MM.1S (cell line): ENCODE data around the gene CREB3L2.
"Not testable (repeated sequence)": the region's sequence is repeated elsewhere in the genome, so short reads cannot be mapped to it uniquely, and the experiment has no call there.

Source experiments
- DNase-seq: peaks from one replicate; pipeline ENCODE4 v3.0.0-alpha.2; 2015
- H2AFZ ChIP-seq: fragments of 300-600 bp; sonication (generic); 2 replicates; pipeline ENCODE4 v1.6.0; 2016; ENCODE audit warnings: antibody characterized with exemption, low read length
- H3F3A ChIP-seq: fragments of 300-600 bp; sonication (generic); 2 replicates; pipeline ENCODE4 v1.6.1; 2016; ENCODE audit warnings: mild to moderate bottlenecking, antibody characterized with exemption, low read length, moderate library complexity, mixed read lengths; ENCODE audit not compliant: insufficient read depth
- H3K27ac ChIP-seq: fragments of 300-600 bp; sonication (generic); 2 replicates; pipeline ENCODE4 v1.5.1; 2016; ENCODE audit warnings: mild to moderate bottlenecking, low read length
- H3K27me3 ChIP-seq: fragments of 300-600 bp; sonication (generic); replicated peaks from 2 replicates; pipeline ENCODE4 v1.6.0; 2016; ENCODE audit warnings: low read length; ENCODE audit not compliant: insufficient read depth
- H3K36me3 ChIP-seq: fragments of 300-600 bp; sonication (generic); replicated peaks from 2 replicates; pipeline ENCODE4 v1.6.1; 2016; ENCODE audit warnings: mild to moderate bottlenecking, low read length, mixed read lengths; ENCODE audit not compliant: insufficient read depth
- H3K4me1 ChIP-seq: fragments of 300-600 bp; sonication (generic); 2 replicates; pipeline ENCODE4 v1.6.1; 2016; ENCODE audit warnings: low read length, mixed read lengths
- H3K4me2 ChIP-seq: fragments of 300-600 bp; sonication (generic); 2 replicates; pipeline ENCODE4 v1.6.0; 2016; ENCODE audit warnings: low read depth, low read length
- H3K4me3 ChIP-seq: fragments of 300-600 bp; sonication (generic); 2 replicates; pipeline ENCODE4 v1.5.1; 2016; ENCODE audit warnings: low read length, mixed read lengths
- H3K79me2 ChIP-seq: fragments of 300-600 bp; sonication (generic); 2 replicates; pipeline ENCODE4 v1.6.1; 2016; ENCODE audit warnings: mixed run types, low read length, mixed read lengths
- H3K9ac ChIP-seq: fragments of 300-600 bp; sonication (generic); 2 replicates; pipeline ENCODE4 v1.6.1; 2016; ENCODE audit warnings: low read length, mixed read lengths
- H3K9me2 ChIP-seq: fragments of 300-600 bp; sonication (generic); replicated peaks from 2 replicates; pipeline ENCODE4 v1.6.1; 2016; ENCODE audit warnings: mild to moderate bottlenecking, low read length, mixed read lengths; ENCODE audit not compliant: insufficient read depth
- H3K9me3 ChIP-seq: fragments of 300-600 bp; sonication (generic); replicated peaks from 2 replicates; pipeline ENCODE4 v1.6.1; 2016; ENCODE audit warnings: mild to moderate bottlenecking, low read length, mixed read lengths; ENCODE audit not compliant: insufficient read depth
- H4K20me1 ChIP-seq: fragments of 300-600 bp; sonication (generic); 2 replicates; pipeline ENCODE4 v1.6.1; 2016; ENCODE audit warnings: mild to moderate bottlenecking, low read length, moderate library complexity, mixed read lengths; ENCODE audit not compliant: insufficient read depth
- EZH2 ChIP-seq: fragments of 300-600 bp; sonication (generic); optimal IDR thresholded peaks from 2 replicates; pipeline ENCODE3; 2017; ENCODE audit warnings: low read depth, mild to moderate bottlenecking, antibody characterized with exemption, low read length, mixed read lengths
- EZH2phosphoT487 ChIP-seq: fragments of 300-600 bp; sonication (generic); IDR thresholded peaks from 2 replicates; pipeline ENCODE4 v1.6.1; 2018; ENCODE audit warnings: antibody characterized with exemption, low read length
- TF ChIP-seq, protein P1 (sequence below): fragments of 300-600 bp; sonication (generic); IDR thresholded peaks from 2 replicates; pipeline ENCODE4 v1.5.1; 2016; ENCODE audit warnings: antibody characterized with exemption, low read length, mixed read lengths

Gene CREB3L2

GRCh38 chr7:137909042-137909441, 92.8 kb downstream of the CREB3L2 start:
- H3K36me3 ChIP-seq: peaks cover 16% of the 10 kb centered on the region; the same call in 1 of the 2 replicates
- H3K4me2 ChIP-seq: no peak overlapping the region
- no peaks in the 10 kb centered on the region for H4K20me1 ChIP-seq
- no peaks in the 10 kb centered on the region for H3K9me2 ChIP-seq
- no peak overlapping the region for H3K4me3 ChIP-seq
- TF ChIP-seq EZH2 (no peak), EZH2phosphoT487 (no peak)
- TF ChIP-seq, protein P1, sequence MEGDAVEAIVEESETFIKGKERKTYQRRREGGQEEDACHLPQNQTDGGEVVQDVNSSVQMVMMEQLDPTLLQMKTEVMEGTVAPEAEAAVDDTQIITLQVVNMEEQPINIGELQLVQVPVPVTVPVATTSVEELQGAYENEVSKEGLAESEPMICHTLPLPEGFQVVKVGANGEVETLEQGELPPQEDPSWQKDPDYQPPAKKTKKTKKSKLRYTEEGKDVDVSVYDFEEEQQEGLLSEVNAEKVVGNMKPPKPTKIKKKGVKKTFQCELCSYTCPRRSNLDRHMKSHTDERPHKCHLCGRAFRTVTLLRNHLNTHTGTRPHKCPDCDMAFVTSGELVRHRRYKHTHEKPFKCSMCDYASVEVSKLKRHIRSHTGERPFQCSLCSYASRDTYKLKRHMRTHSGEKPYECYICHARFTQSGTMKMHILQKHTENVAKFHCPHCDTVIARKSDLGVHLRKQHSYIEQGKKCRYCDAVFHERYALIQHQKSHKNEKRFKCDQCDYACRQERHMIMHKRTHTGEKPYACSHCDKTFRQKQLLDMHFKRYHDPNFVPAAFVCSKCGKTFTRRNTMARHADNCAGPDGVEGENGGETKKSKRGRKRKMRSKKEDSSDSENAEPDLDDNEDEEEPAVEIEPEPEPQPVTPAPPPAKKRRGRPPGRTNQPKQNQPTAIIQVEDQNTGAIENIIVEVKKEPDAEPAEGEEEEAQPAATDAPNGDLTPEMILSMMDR: no peak
- no peak overlapping the region for H3K27ac ChIP-seq
- H3K27me3 ChIP-seq: no peaks in the 10 kb centered on the region
- DNase-seq: no peak
- H3F3A ChIP-seq: peaks cover 1% of the 10 kb centered on the region; the same call in 1 of the 2 replicates
- peaks cover 4% of the 10 kb centered on the region; the same call in 1 of the 2 replicates for H3K79me2 ChIP-seq
- no peak overlapping the region for H3K9ac ChIP-seq
- H3K9me3 ChIP-seq: no peaks in the 10 kb centered on the region
- peaks cover under 1% of the 10 kb centered on the region; the same call in 1 of the 2 replicates for H3K4me1 ChIP-seq
- H2AFZ ChIP-seq: no peak overlapping the region

DNA sequence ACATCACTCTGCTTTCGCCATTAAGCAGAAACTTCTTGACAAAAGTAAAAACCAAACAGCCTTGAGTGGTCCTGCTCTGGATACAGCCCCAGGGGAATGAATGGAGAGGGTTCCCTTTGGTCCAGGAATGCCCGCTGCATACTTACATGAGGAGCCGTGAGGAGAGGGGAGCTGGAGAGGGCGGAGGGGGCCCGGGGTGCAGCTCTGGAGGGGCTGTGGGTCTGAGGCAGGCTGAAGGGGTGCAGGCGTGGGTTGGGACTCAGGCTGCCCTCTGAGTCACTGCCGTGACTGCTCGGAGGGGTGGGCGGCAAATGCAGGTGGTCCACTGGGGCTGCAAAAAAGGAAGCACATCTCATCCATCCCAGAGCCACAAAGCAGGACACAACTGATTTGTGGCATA, 93.8 kb downstream of the CREB3L2 start:
- H3K9me2 ChIP-seq: no peaks in the 10 kb centered on the region
- no peaks in the 10 kb centered on the region for H3K9me3 ChIP-seq
- H4K20me1 ChIP-seq: no peaks in the 10 kb centered on the region
- H3K4me2 ChIP-seq: no peak overlapping the region
- H3K9ac ChIP-seq: no peak overlapping the region
- no peak for DNase-seq
- peaks cover 4% of the 10 kb centered on the region; the same call in 1 of the 2 replicates for H3F3A ChIP-seq
- H3K4me1 ChIP-seq: peaks cover 7% of the 10 kb centered on the region; the same call in 1 of the 2 replicates
- H3K27ac ChIP-seq: no peak overlapping the region
- H3K36me3 ChIP-seq: peaks cover 16% of the 10 kb centered on the region; the same call in 1 of the 2 replicates
- TF ChIP-seq EZH2phosphoT487 (no peak), EZH2 (no peak)
- TF ChIP-seq, protein P1: no peak
- H3K4me3 ChIP-seq: no peak overlapping the region
- no peaks in the 10 kb centered on the region; the same call in 1 of the 2 replicates for H3K79me2 ChIP-seq
- no peaks in the 10 kb centered on the region for H3K27me3 ChIP-seq
- no peak overlapping the region for H2AFZ ChIP-seq

GRCh38 chr7:137906636-137907035, 95.2 kb downstream of the CREB3L2 start:
- not testable (repeated sequence) for H3K27ac ChIP-seq, H3F3A ChIP-seq, H3K9me2 ChIP-seq, H3K4me3 ChIP-seq, H3K27me3 ChIP-seq, H3K79me2 ChIP-seq, H3K4me1 ChIP-seq, H3K9ac ChIP-seq, H2AFZ ChIP-seq, DNase-seq, H3K9me3 ChIP-seq, H3K4me2 ChIP-seq, H4K20me1 ChIP-seq
- H3K36me3 ChIP-seq: peaks cover 16% of the 10 kb centered on the region; the same call in 1 of the 2 replicates

- Histone ChIP-seq H3K27ac (no peak overlapping the region), H3K4me1 (peaks cover 11% of the 10 kb centered on the region), H3F3A (peaks cover 16% of the 10 kb centered on the region), H3K4me3 (no peak overlapping the region), H3K36me3 (peaks cover 16% of the 10 kb centered on the region; the same call in 1 of the 2 replicates), H4K20me1 (no peaks in the 10 kb centered on the region), H3K9me2 (no peaks in the 10 kb centered on the region), H3K4me2 (no peak overlapping the region), H3K9ac (no peak overlapping the region), H2AFZ (no peak overlapping the region), H3K9me3 (no peaks in the 10 kb centered on the region), H3K79me2 (no peaks in the 10 kb centered on the region), H3K27me3 (no peaks in the 10 kb centered on the region)
- TF ChIP-seq, protein P1: no peak
- TF ChIP-seq EZH2 (no peak), EZH2phosphoT487 (no peak)
- DNase-seq: no peak
Measured at GRCh38 chr7:137904833-137905232, 97.1 kb downstream of the CREB3L2 start.
